ENCODE results near the gene STXBP2.

STXBP2 gene

GRCh38 chr19:7632340-7633203 lies 4.3 kb upstream of the STXBP2 start:
- no peak for DNase-seq (ENCODE audit: low read depth)

GRCh38 chr19:7633698-7634097 lies 3.2 kb upstream of the STXBP2 start, which contains the start of gene PCP2:
PCP2 (minus strand) TSS chr19:7633719; CDS start chr19:7633457, 262 bp downstream.
- no peak for DNase-seq (ENCODE audit: low read depth)

- DNase-seq (ENCODE audit: low read depth) = no peak
These were observed 1.2 kb upstream of the STXBP2 start for GRCh38 chr19:7635670-7636069.

GRCh38 chr19:7636317-7636690 lies 606 bp upstream of the STXBP2 start:
- no peak for DNase-seq (ENCODE audit: low read depth)

GRCh38 chr19:7637374-7638256 lies 705 bp downstream of the STXBP2 start:
- DNase-seq (ENCODE audit: low read depth) = peak; percentile 28

GRCh38 chr19:7638802-7639465 lies 2.0 kb downstream of the STXBP2 start:
- no peak for DNase-seq (ENCODE audit: low read depth)

- no peak for DNase-seq (ENCODE audit: low read depth)
These were observed 3.0 kb downstream of the STXBP2 start for GRCh38 chr19:7639863-7640348.

- DNase-seq (ENCODE audit: low read depth) = no peak
These were observed 3.9 kb downstream of the STXBP2 start for GRCh38 chr19:7640803-7641202.

GRCh38 chr19:7641290-7642276 lies 4.7 kb downstream of the STXBP2 start:
- DNase-seq (ENCODE audit: low read depth) = no peak

- DNase-seq (ENCODE audit: low read depth) = no peak
These were observed 5.6 kb downstream of the STXBP2 start for GRCh38 chr19:7642295-7643030.

GRCh38 chr19:7643031-7643415 lies 6.1 kb downstream of the STXBP2 start:
- no peak for DNase-seq (ENCODE audit: low read depth)

GRCh38 chr19:7643629-7644549 lies 7.0 kb downstream of the STXBP2 start:
- peak; percentile 12 for DNase-seq (ENCODE audit: low read depth)

- no peak for DNase-seq (ENCODE audit: low read depth)
These were observed 7.6 kb downstream of the STXBP2 start for GRCh38 chr19:7644550-7644877.

GRCh38 chr19:7645163-7645562 lies 8.3 kb downstream of the STXBP2 start:
- DNase-seq (ENCODE audit: low read depth) = no peak

GRCh38 chr19:7645656-7646425 lies 8.9 kb downstream of the STXBP2 start:
- DNase-seq (ENCODE audit: low read depth) = no peak

- no peak for DNase-seq (ENCODE audit: low read depth)
These were observed 9.5 kb downstream of the STXBP2 start for GRCh38 chr19:7646426-7646700.

GRCh38 chr19:7647156-7647555 lies 10.2 kb downstream of the STXBP2 start:
- no peak for DNase-seq (ENCODE audit: low read depth)

- no peak for DNase-seq (ENCODE audit: low read depth)
These were observed 11.5 kb downstream of the STXBP2 start for GRCh38 chr19:7648265-7649014.
